SK-N-SH (cell line): ENCODE results near the gene PICK1. TPM values are rescaled to one million over a fixed set of nuclear protein-coding genes. Genes with fewer than 3 reads are reported as not detected.

ENCODE experiments used
- CTCF ChIA-PET: fragments of 300-600, 350-600 bp; formaldehyde crosslinking; extraction: SDS; loops from one replicate; lab custom pipeline; 2021; lab: Yijun Ruan, JAX
- POLR2A ChIA-PET: fragments of 350-600 bp; sonication (Branson Sonifier 250); formaldehyde crosslinking; extraction: SDS; loops from one replicate; lab custom pipeline; 2020; ENCODE audit warnings: antibody characterized with exemption, inconsistent platforms; lab: Yijun Ruan, JAX
- DNase-seq: peaks from one replicate; pipeline ENCODE4 v3.0.0; 2012
- H2AFZ ChIP-seq: fragments of 200-600 bp; sonication (generic); 2 replicates; pipeline ENCODE4 v1.8.1; 2016; ENCODE audit warnings: antibody characterized with exemption, mild to moderate bottlenecking, low read depth
- H3F3A ChIP-seq: fragments of 200-600 bp; sonication (generic); replicated peaks from 2 replicates; pipeline ENCODE3; 2016; ENCODE audit warnings: antibody characterized with exemption, mild to moderate bottlenecking; ENCODE audit not compliant: insufficient read depth
- H3K27ac ChIP-seq, 2 experiments: fragments of 200-500 bp in 1 of 2; fragments of 200-600 bp in 1 of 2; sonication (Bioruptor generic) in 1 of 2; sonication (generic), shearing (Covaris generic) in 1 of 2; 2 replicates each; pipeline versions ENCODE4 v1.5.1 to v1.6.1; 2014 to 2016; ENCODE audit warnings: low read depth in 2 of 2, inconsistent platforms in 1 of 2, low read length in 1 of 2, mild to moderate bottlenecking in 1 of 2, mixed read lengths in 1 of 2
- H3K27me3 ChIP-seq: fragments of 200-600 bp; sonication (generic), shearing (Covaris generic); 2 replicates; pipeline ENCODE4 v1.6.1; 2016; ENCODE audit warnings: mixed run types; ENCODE audit not compliant: insufficient read depth
- H3K36me3 ChIP-seq, 2 experiments: fragments of 200-500 bp in 1 of 2; fragments of 200-600 bp in 1 of 2; sonication (Bioruptor generic) in 1 of 2; sonication (generic) in 1 of 2; replicated peaks in 1 of 2; 2 replicates each; pipeline versions ENCODE3 to v1.5.1; 2014 to 2016; ENCODE audit warnings: low read length in 1 of 2, mild to moderate bottlenecking in 1 of 2; ENCODE audit not compliant: insufficient read depth in 2 of 2, control insufficient read depth in 1 of 2
- H3K4me1 ChIP-seq, 2 experiments: fragments of 200-500 bp in 1 of 2; fragments of 200-600 bp in 1 of 2; sonication (Bioruptor generic) in 1 of 2; sonication (generic), shearing (Covaris generic) in 1 of 2; 2 replicates each; pipeline versions ENCODE4 v1.5.1 to v1.6.1; 2014 to 2016; ENCODE audit warnings: low read depth in 1 of 2, low read length in 1 of 2, mixed run types in 1 of 2; ENCODE audit not compliant: insufficient read depth in 2 of 2, control insufficient read depth in 1 of 2
- H3K4me2 ChIP-seq: fragments of 200-600 bp; sonication (generic), shearing (Covaris generic); 2 replicates; pipeline ENCODE4 v1.6.1; 2017; ENCODE audit warnings: mixed run types
- H3K4me3 ChIP-seq, 2 experiments: fragments of 200-500 bp in 1 of 2; fragments of 200-600 bp in 1 of 2; sonication (Bioruptor generic) in 1 of 2; sonication (generic), shearing (Covaris generic) in 1 of 2; 2 replicates each; pipeline versions ENCODE4 v1.5.1 to v1.8.1; 2014 to 2016; ENCODE audit warnings: low read depth in 2 of 2, inconsistent platforms in 1 of 2, low read length in 1 of 2, mild to moderate bottlenecking in 1 of 2, mixed read lengths in 1 of 2, moderate library complexity in 1 of 2
- H3K79me2 ChIP-seq: fragments of 200-600 bp; sonication (generic); 2 replicates; pipeline ENCODE4 v1.8.1; 2017; ENCODE audit warnings: mild to moderate bottlenecking; ENCODE audit not compliant: insufficient read depth
- H3K9ac ChIP-seq: fragments of 200-600 bp; sonication (generic); 2 replicates; pipeline ENCODE4 v1.6.1; 2017; ENCODE audit warnings: mixed run types
- H3K9me2 ChIP-seq: fragments of 200-600 bp; sonication (generic); 2 replicates; pipeline ENCODE4 v1.6.1; 2017; ENCODE audit warnings: mixed run types
- H3K9me3 ChIP-seq: fragments of 200-600 bp; sonication (generic); 2 replicates; pipeline ENCODE4 v1.6.1; 2017; ENCODE audit warnings: mixed run types, mild to moderate bottlenecking, moderate library complexity
- H4K20me1 ChIP-seq: fragments of 200-600 bp; sonication (generic); 2 replicates; pipeline ENCODE4 v1.6.1; 2017; ENCODE audit warnings: mild to moderate bottlenecking, mixed run types; ENCODE audit not compliant: insufficient read depth
- CHD2 ChIP-seq: fragments of 150-350 bp; IDR thresholded peaks from 2 replicates; pipeline ENCODE4 v1.6.1; 2018; ENCODE audit warnings: low read length; ENCODE audit not compliant: partially characterized antibody
- EZH2phosphoT487 ChIP-seq: fragments of 200-600 bp; sonication (generic); IDR thresholded peaks from 2 replicates; pipeline ENCODE4 v1.6.1; 2017; ENCODE audit warnings: low read depth, mixed run types, mild to moderate bottlenecking, antibody characterized with exemption, moderate library complexity, borderline replicate concordance
- FOSL2 ChIP-seq: IDR thresholded peaks from 2 replicates; pipeline ENCODE4 v1.4.0; 2012; ENCODE audit warnings: low read depth, mild to moderate bottlenecking, moderate library complexity, borderline replicate concordance
- FOXJ3 ChIP-seq: sonication (generic); formaldehyde crosslinking; IDR thresholded peaks from 2 replicates; pipeline ENCODE4 v1.5.1; 2020; ENCODE audit warnings: mild to moderate bottlenecking, missing genetic modification reagents
- FOXM1 ChIP-seq: IDR thresholded peaks from 2 replicates; pipeline ENCODE4 v1.4.0; 2012; ENCODE audit warnings: low read depth, mild to moderate bottlenecking
- GABPA ChIP-seq: IDR thresholded peaks from 2 replicates; pipeline ENCODE4 v1.4.0; 2012; ENCODE audit warnings: low read depth, mild to moderate bottlenecking
- POLR2AphosphoS5 ChIP-seq: IDR thresholded peaks from 2 replicates; pipeline ENCODE4 v1.6.1; 2012; ENCODE audit warnings: low read depth, low read length
- RAD21 ChIP-seq: IDR thresholded peaks from 2 replicates; pipeline ENCODE4 v1.6.1; 2012; ENCODE audit warnings: mild to moderate bottlenecking, low read length
- RCOR1 ChIP-seq: fragments of 150-350 bp; IDR thresholded peaks from 2 replicates; pipeline ENCODE4 v1.6.1; 2017; ENCODE audit warnings: antibody characterized with exemption, low read length
- REST ChIP-seq: IDR thresholded peaks from 2 replicates; pipeline ENCODE4 v1.6.1; 2012; ENCODE audit warnings: mild to moderate bottlenecking, low read depth, low read length, moderate library complexity
- RXRA ChIP-seq: IDR thresholded peaks from 2 replicates; pipeline ENCODE4 v1.4.0; 2012; ENCODE audit warnings: low read depth, mild to moderate bottlenecking, borderline replicate concordance
- SIN3A ChIP-seq: IDR thresholded peaks from 2 replicates; pipeline ENCODE4 v1.6.1; 2012; ENCODE audit warnings: low read depth, mild to moderate bottlenecking, low read length, moderate library complexity, borderline replicate concordance
- TEAD4 ChIP-seq: IDR thresholded peaks from 2 replicates; pipeline ENCODE4 v1.4.0; 2012; ENCODE audit warnings: mild to moderate bottlenecking, borderline replicate concordance; ENCODE audit not compliant: insufficient read depth
- whole genome bisulfite sequencing: methylation state at CpG from one replicate; pipeline ENCODE4 v1.1.6; 2017; ENCODE audit warnings: low lambda C conversion rate; 5-methylcytosine and 5-hydroxymethylcytosine counted together
- polyA plus RNA-seq, 3 experiments: library from polyadenylated mRNA; depleted of rRNA; stranded (reverse); fragments of >200 nt; gene quantifications; 2 replicates each; pipeline ENCODE4 v1.2.3, GENCODE V29; 2012
- TF ChIP-seq, protein P1 (sequence below): IDR thresholded peaks from 2 replicates; pipeline ENCODE4 v1.4.0; 2012; ENCODE audit warnings: low read depth
- TF ChIP-seq, protein P2 (sequence below): fragments of 150-350 bp; IDR thresholded peaks from 2 replicates; pipeline ENCODE4 v1.6.1; 2016; ENCODE audit warnings: mild to moderate bottlenecking, low read depth, low read length
- TF ChIP-seq, protein P3 (sequence below): fragments of 150-350 bp; IDR thresholded peaks from 2 replicates; pipeline ENCODE4 v1.6.1; 2017; ENCODE audit warnings: antibody characterized with exemption, low read length, low read depth, borderline replicate concordance

PICK1 gene
- polyA plus RNA-seq, 1 of the 3 experiments (the other 2 are of a cell fraction), result 36.8 TPM

DNA sequence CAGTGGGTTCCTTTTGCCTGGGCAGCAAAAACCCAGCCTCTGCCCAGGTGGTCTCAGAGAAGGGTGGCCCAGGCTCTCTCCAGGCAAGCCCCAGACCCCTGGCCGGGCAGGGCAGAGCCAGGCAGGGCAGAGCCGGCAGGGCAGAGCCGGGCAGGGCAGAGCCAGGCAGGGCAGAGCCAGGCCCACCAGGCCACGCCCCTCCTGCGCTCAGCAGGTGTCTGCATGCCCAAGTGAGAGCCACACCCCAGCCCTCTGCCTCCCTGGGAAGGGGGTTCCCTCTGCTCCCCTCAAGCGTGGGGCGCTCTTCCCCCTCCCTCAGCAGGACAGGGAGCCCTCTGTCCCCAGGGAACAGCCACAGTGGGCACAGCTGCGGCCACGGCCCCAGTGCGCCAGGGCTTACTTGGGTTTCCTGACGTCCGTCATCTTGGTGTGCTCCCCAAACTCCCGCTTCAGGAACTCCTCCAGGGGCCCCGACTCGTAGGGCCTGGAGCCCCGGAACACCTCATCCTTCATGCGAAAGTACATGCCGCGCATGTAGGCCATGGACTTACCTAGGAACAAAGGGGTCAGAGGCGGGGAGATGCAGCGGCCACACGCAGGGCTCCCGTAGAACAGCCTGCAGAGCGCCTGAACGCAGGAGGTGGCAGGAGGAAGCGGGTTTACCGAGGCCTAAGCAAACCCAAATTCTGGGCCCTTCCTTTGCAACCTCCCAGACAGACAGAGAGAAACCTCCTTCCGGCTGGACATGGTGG is 63.3 kb downstream of the PICK1 start:
- TF ChIP-seq RCOR1 (no peak), CHD2 (no peak), RAD21 (no peak), REST (no peak)
- TF ChIP-seq, protein P1, sequence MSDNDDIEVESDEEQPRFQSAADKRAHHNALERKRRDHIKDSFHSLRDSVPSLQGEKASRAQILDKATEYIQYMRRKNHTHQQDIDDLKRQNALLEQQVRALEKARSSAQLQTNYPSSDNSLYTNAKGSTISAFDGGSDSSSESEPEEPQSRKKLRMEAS, result no peak

GRCh38 chr22:38122616-38123015 is 65.4 kb downstream of the PICK1 start:
- Histone ChIP-seq H3K4me3 (no peak overlapping the region), H3K9me2 (no peaks in the 10 kb centered on the region), H3K9me3 (no peaks in the 10 kb centered on the region), H3K27me3 (no peaks in the 10 kb centered on the region), H4K20me1 (no peaks in the 10 kb centered on the region), H2AFZ (no peak overlapping the region), H3F3A (no peaks in the 10 kb centered on the region), H3K4me1 (no peaks in the 10 kb centered on the region), H3K9ac (no peak overlapping the region), H3K79me2 (no peaks in the 10 kb centered on the region), H3K4me2 (no peak overlapping the region), H3K27ac (no peak overlapping the region), H3K36me3 (no peaks in the 10 kb centered on the region)
- DNase-seq, result no peak
- ChIA-PET POLR2A (no interaction called here), CTCF (interaction anchor here (3.8 kb wide), 1 partner anchor 8 kb away, joined by 17 read pairs; no protein-coding TSS in a partner anchor)
- 60% methylated on average over 1 of the region's 6 CpGs for WGBS
- TF ChIP-seq, protein P2, sequence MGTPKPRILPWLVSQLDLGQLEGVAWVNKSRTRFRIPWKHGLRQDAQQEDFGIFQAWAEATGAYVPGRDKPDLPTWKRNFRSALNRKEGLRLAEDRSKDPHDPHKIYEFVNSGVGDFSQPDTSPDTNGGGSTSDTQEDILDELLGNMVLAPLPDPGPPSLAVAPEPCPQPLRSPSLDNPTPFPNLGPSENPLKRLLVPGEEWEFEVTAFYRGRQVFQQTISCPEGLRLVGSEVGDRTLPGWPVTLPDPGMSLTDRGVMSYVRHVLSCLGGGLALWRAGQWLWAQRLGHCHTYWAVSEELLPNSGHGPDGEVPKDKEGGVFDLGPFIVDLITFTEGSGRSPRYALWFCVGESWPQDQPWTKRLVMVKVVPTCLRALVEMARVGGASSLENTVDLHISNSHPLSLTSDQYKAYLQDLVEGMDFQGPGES, result no peak
- no peak for TF ChIP-seq GABPA
- TF ChIP-seq FOXJ3, result no peak
- no peak for TF ChIP-seq EZH2phosphoT487
- TF ChIP-seq FOSL2, result no peak
- no peak for TF ChIP-seq REST
- TF ChIP-seq POLR2AphosphoS5, result no peak
- TF ChIP-seq FOXM1, result no peak
- TF ChIP-seq, protein P3, sequence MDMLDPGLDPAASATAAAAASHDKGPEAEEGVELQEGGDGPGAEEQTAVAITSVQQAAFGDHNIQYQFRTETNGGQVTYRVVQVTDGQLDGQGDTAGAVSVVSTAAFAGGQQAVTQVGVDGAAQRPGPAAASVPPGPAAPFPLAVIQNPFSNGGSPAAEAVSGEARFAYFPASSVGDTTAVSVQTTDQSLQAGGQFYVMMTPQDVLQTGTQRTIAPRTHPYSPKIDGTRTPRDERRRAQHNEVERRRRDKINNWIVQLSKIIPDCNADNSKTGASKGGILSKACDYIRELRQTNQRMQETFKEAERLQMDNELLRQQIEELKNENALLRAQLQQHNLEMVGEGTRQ, result no peak
- no peak for TF ChIP-seq TEAD4
- no peak for TF ChIP-seq SIN3A
- no peak for TF ChIP-seq RAD21
- TF ChIP-seq RXRA, result no peak

More for the DNA sequence above, 63.3 kb downstream of the PICK1 start:
- Histone ChIP-seq H3F3A (no peaks in the 10 kb centered on the region), H3K9me3 (no peaks in the 10 kb centered on the region), H2AFZ (no peak overlapping the region), H3K9me2 (no peaks in the 10 kb centered on the region), H3K27me3 (no peaks in the 10 kb centered on the region), H3K79me2 (no peaks in the 10 kb centered on the region), H3K27ac (no peak overlapping the region), H4K20me1 (no peaks in the 10 kb centered on the region), H3K4me3 (no peak overlapping the region), H3K4me1 (no peaks in the 10 kb centered on the region), H3K9ac (no peak overlapping the region), H3K4me2 (no peak overlapping the region), H3K36me3 (no peaks in the 10 kb centered on the region)
- ChIA-PET POLR2A (no interaction called here), CTCF (no interaction called here)
- no peak for DNase-seq
- 85% methylated on average over 8 of the region's 28 CpGs for WGBS
